Fibroblast of skin of abdomen (primary cell): Measurements from ENCODE around the gene GTF2H2C_2.
"Not testable (repeated sequence)": the region's sequence is repeated elsewhere in the genome, so short reads cannot be mapped to it uniquely, and the experiment has no call there.

ENCODE experiments used
- DNase-seq: peaks from one replicate; pipeline ENCODE4 v3.0.0-alpha.2; 2013

Gene GTF2H2C_2

DNA sequence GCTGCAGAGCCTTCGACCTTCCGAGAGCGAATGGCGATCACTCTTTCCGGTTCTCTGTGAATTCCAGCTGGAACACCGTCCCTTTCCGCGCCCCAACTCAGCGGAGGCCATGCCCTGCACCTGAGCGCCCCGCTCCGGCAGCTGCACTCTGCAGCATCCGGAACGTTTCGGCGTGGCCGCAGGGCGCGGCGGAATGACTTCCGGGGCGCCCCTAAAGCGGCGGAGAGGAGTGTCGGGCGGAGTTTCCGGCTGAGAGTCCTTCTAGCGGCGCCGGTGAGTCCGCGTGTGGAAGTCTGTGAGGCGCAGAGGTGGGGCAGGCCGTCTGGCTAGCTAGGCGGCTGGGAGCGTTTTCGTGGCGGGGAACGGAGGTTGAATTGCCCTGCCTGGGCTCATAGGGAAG, at the start of gene GTF2H2C_2:
GTF2H2C_2 (plus strand) TSS at position 252 of the 400 bp plus-strand sequence.
- not testable (repeated sequence) for DNase-seq

- not testable (repeated sequence) for DNase-seq
These were observed 14.0 kb upstream of the GTF2H2C_2 start for GRCh38 chr5:70400984-70401686.

DNA sequence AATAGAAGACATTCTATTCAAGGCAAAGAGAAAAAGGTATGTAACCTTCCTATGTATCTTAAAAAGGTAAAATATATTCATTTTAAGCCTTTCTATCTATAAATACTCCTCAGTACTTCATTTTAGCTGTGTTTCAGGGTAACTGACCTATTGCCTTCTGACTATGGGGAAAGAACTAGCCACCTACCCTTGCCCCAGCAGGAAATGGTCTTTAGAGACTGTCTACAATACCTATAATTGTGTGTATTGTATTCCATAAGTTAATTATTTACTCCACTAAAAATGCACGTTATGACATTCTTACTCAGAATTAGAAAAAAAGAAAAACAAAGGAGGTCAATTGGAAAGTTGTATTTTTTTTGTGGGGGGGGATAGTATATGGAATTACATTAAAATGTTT, 6.2 kb downstream of the GTF2H2C_2 start:
- DNase-seq, result not testable (repeated sequence)

GRCh38 chr5:70423215-70423614, 8.0 kb downstream of the GTF2H2C_2 start:
- not testable (repeated sequence) for DNase-seq

DNA sequence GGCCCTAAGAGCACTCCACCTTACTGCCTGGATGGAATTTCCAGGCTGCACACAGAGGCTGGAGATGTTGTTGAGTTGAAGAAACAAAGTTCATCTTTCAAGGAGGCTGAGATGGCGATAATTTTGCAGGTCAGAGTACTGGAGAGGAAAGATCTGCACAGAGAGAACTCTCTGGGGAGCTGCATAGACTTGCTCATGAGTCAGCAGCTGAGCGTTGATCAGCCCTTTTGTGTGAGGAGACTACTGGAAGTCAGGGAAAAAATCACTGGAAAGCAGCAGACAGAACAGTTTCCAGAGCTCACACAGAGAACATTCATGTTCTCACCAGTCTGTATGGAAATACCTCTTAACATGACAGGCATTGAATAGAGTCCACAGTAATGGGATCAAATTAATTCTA, 23.4 kb downstream of the GTF2H2C_2 start:
- not testable (repeated sequence) for DNase-seq

- not testable (repeated sequence) for DNase-seq
These were observed 34.4 kb downstream of the GTF2H2C_2 start for GRCh38 chr5:70449565-70449964.

- not testable (repeated sequence) for DNase-seq
These were observed 36.2 kb downstream of the GTF2H2C_2 start for GRCh38 chr5:70451249-70451984.

DNA sequence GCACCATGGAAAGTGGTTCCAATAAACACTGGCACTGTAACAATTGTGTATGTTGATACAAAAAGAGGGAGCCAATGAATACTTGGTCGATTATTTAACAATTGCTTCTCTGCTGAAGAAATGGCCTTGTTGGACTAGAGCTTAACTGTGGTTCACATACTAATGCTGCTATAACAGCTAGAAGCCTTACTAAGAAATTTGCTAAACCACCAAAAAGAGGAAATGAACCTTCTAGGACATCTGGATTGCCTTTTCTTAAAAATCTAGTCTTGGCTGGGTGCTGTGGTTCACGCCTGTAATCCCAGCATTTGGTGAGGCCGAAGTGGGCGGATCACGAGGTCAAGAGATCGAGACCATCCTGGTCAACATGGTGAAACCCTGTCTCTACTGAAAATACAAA, 41.9 kb downstream of the GTF2H2C_2 start:
- DNase-seq, result not testable (repeated sequence)

DNA sequence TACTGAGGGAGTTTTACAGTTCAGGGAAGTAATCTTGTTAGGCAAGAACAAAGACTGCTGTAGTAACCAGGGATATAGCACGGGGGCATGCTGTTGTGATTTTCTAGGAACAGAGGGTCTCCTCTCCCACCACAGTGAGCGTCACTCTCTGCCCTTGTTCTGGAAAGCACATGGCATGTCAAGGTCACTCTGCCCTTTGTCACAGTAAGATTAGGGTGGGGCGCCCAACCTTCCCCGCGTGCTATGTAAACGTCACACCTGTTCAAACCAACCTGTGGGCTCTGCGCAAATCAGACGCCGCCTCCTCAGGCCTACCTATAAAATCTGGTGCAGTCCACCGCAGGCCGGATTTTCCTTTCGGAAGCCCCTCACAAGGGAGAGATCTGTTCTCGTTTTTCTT, 44.0 kb downstream of the GTF2H2C_2 start:
- not testable (repeated sequence) for DNase-seq

DNA sequence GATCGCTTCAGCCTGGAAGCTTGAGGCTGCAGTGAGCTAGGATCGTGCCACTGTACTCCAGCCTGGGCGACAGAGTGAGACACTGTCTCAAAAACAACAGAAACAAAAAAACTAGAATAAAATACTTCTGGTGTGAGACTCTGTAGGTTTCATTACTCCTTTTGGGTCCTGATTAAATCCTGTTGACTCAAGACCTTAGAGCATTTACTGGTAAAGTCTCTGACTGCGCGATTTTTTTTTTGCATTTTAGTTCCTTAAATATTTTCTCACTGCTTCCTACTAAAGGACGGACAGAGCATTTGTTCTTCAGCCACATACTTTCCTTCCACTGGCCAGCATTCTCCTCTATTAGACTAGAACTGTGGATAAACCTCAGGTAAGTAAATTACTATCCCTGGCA, 46.8 kb downstream of the GTF2H2C_2 start:
- not testable (repeated sequence) for DNase-seq

GRCh38 chr5:70464019-70464637, 49.0 kb downstream of the GTF2H2C_2 start:
- not testable (repeated sequence) for DNase-seq

DNA sequence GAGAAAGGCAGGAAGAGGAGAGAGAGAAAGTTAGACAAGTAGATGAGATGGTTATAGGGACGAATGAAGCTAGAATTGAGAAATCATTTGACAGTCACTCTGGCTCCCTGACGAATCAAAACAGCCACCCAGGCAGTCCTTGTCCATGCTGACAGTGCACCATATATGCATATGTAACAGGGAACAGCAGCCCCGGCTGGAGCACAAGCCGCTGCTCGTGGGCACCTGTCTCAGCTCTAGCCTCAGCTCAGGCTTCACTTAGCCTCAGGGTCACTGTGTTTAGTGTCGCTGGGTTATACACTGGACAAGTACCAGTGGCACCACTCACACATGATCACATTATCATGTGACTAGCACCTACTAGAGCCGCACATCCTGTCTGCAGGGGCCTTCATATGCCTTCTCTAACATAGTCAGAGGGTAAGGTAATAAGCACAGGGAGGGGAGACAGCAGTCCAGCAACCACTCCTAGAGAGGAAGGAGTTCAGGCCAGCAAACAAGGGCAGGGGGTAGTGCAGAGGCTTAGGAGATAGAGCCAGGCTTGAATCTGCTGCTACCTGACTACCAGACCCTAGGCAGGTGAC, 54.9 kb downstream of the GTF2H2C_2 start:
- not testable (repeated sequence) for DNase-seq
